ENCODE measurements around the gene PROX1. TPM values are rescaled to one million over a fixed set of nuclear protein-coding genes. Genes with fewer than 3 reads are reported as not detected.
A peak's percentile ranks its signal among the peaks of the same experiment; 100 is the strongest.

The PROX1 gene
- total and polyA plus RNA-seq, 2 of the 8 experiments (the other 6 are each of a cell fraction or from before 2014, with no cell fraction given), result 0.30 to 2.0 TPM

DNA sequence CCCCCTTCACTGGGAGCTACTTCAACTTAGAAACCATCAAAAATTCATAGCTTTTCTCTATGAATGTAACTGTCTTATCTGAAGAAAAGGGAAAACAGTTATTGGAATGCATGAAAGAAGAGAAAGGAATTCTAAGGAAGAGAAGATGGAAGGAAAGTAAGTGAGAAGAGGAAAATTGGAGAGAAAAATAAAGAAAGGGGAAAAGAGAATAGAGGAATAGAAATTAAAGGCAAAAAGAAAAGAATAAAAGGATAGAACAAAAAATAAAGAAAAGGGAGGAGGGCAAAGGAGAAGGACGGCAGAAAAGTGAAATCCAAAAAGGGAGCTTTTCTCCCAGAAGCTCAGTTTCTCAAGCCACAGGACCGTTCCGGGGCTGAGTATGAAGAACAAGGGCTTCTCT is 9.9 kb upstream of the PROX1 start:
- no peak overlapping the region for H2AFZ ChIP-seq (ENCODE audit: low read length)
- peaks cover 36 to 68% (median 62%) of the 10 kb centered on the region in 4 experiments for H3K27me3 ChIP-seq (replicated peaks in 1 of 4; ENCODE audit: control insufficient read depth in 3 of 4, extremely low read depth in 1 of 4, insufficient read depth in 3 of 4, low read length in 3 of 4)
- no peak overlapping the region for H3K23ac ChIP-seq (ENCODE audit: insufficient read length)
- no peak overlapping the region for H3K18ac ChIP-seq (ENCODE audit: extremely low read depth, low read length)
- H2AK5ac ChIP-seq (ENCODE audit: low read depth, low read length), result no peak overlapping the region
- no peak overlapping the region for H4K5ac ChIP-seq (ENCODE audit: insufficient read length, low read depth, low read length)
- H3K9me3 ChIP-seq (ENCODE audit: insufficient read depth in 2 of 2, low read depth in 1 of 2, low read length in 1 of 2), result no peaks in the 10 kb centered on the region
- no peak overlapping the region for H2BK15ac ChIP-seq (ENCODE audit: low read length)
- H3K27ac ChIP-seq (ENCODE audit: low read depth, low read length), result no peak overlapping the region
- no peak overlapping the region for H4K91ac ChIP-seq (replicated peaks; ENCODE audit: insufficient read length, low read length)
- CTCF ChIA-PET (ENCODE audit: partially characterized antibody), result interaction anchor here (0.6 to 2.3 kb wide), 7 partner anchors 10 to 696 kb away, joined by 3 to 11 read pairs (median 4); partner anchors contain the start of gene PROX1
- H2BK5ac ChIP-seq (ENCODE audit: low read depth, low read length), result no peak overlapping the region
- H3K79me1 ChIP-seq (ENCODE audit: low read depth, low read length), result no peaks in the 10 kb centered on the region
- no peak overlapping the region for H3K56ac ChIP-seq (replicated peaks; ENCODE audit: insufficient read length, low read depth, low read length)
- DNase-seq (ENCODE audit: low read depth in 1 of 2, low spot score in 2 of 2) (no peak), FAIRE-seq (no peak)
- no peak overlapping the region for H4K8ac ChIP-seq (ENCODE audit: extremely low read depth, insufficient read depth, low read length)
- H3K4me3 ChIP-seq (ENCODE audit: extremely low read depth in 1 of 4, insufficient read depth in 2 of 4, low read depth in 3 of 4, low read length in 4 of 4), result peak overlapping the region in 1 of 4 experiments; percentile 26; a peak in 1 of 8 replicates
- no peak overlapping the region for H2BK12ac ChIP-seq (ENCODE audit: low read depth, low read length)
- H4K20me1 ChIP-seq (replicated peaks in 1 of 2; ENCODE audit: control insufficient read depth in 1 of 2, insufficient read depth in 2 of 2, low read length in 2 of 2), result peaks cover 0 to 4% of the 10 kb centered on the region in 2 experiments
- H3K4me1 ChIP-seq (replicated peaks in 1 of 4; ENCODE audit: control insufficient read depth in 3 of 4, insufficient read depth in 4 of 4, low read length in 3 of 4), result peaks cover 1 to 15% (median 8%) of the 10 kb centered on the region in 4 experiments; a peak in 6 of 7 replicates
- H2BK20ac ChIP-seq (ENCODE audit: low read length), result no peak overlapping the region
- H2BK120ac ChIP-seq (replicated peaks; ENCODE audit: low read depth, low read length), result no peak overlapping the region
- H3K4ac ChIP-seq (replicated peaks; ENCODE audit: insufficient read length, low read depth, low read length), result no peak overlapping the region
- no peaks in the 10 kb centered on the region for H3K36me3 ChIP-seq (ENCODE audit: control insufficient read depth in 2 of 4, insufficient read depth in 4 of 4, low read length in 3 of 4)
- H3K9ac ChIP-seq (replicated peaks in 1 of 4; ENCODE audit: extremely low read depth in 1 of 4, low read depth in 3 of 4, low read length in 3 of 4), result no peak overlapping the region
- peak overlapping the region in 1 of 2 experiments; percentile 48; a peak in 1 of 4 replicates for H3K4me2 ChIP-seq (ENCODE audit: insufficient read depth in 1 of 2, low read depth in 2 of 2, low read length in 2 of 2)
- POLR2A ChIA-PET (ENCODE audit: partially characterized antibody), result interaction anchor here (0.6 to 3.3 kb wide), 2 partner anchors 11 to 876 kb away, joined by 3 to 13 read pairs; partner anchors contain the start of gene PROX1
- 31% methylated on average over 3 of the region's 3 CpGs; no CpG with 5 or more reads in 1 of the 2 experiments for WGBS, 2 experiments (ENCODE audit: extremely low coverage in 1 of 2, insufficient coverage in 1 of 2, insufficient read length in 1 of 2, insufficient replicate concordance in 2 of 2, low coverage in 1 of 2, low lambda C conversion rate in 2 of 2, missing lambda C conversion rate in 1 of 2)
- peaks cover 15% of the 10 kb centered on the region; the same call in 1 of the 2 replicates for H3K23me2 ChIP-seq (ENCODE audit: low read depth, low read length)
- H3K14ac ChIP-seq (ENCODE audit: insufficient read length), result no peak overlapping the region
- H3K79me2 ChIP-seq (ENCODE audit: control insufficient read depth in 1 of 2, insufficient read depth in 2 of 2, low read length in 2 of 2), result no peaks in the 10 kb centered on the region
- TF ChIP-seq TEAD4 (IDR thresholded peaks at IDR 0.05; ENCODE audit: low read depth, low read length) (no peak), PHF8 (conservative IDR thresholded peaks at IDR 0.05; ENCODE audit: low read depth, low read length) (no peak), USF2 (IDR thresholded peaks at IDR 0.05; ENCODE audit: low read length) (no peak), CBX5 (IDR thresholded peaks at IDR 0.05; ENCODE audit: low read depth, low read length) (no peak), ATF2 (IDR thresholded peaks at IDR 0.05; ENCODE audit: low read length) (no peak), NRF1 (IDR thresholded peaks at IDR 0.05; ENCODE audit: low read depth, low read length) (no peak), SUZ12 (IDR thresholded peaks at IDR 0.05; ENCODE audit: low read length) (no peak), E2F6 (IDR thresholded peaks at IDR 0.05) (no peak)
